ENCODE results near the gene CDON. TPM values are rescaled to one million over a fixed set of nuclear protein-coding genes. Genes with fewer than 3 reads are reported as not detected.
A peak's percentile ranks its signal among the peaks of the same experiment; 100 is the strongest.

The CDON gene
- polyA plus RNA-seq, 1 of the 3 experiments (the other 2 are of a cell fraction), result 3.7 TPM

DNA sequence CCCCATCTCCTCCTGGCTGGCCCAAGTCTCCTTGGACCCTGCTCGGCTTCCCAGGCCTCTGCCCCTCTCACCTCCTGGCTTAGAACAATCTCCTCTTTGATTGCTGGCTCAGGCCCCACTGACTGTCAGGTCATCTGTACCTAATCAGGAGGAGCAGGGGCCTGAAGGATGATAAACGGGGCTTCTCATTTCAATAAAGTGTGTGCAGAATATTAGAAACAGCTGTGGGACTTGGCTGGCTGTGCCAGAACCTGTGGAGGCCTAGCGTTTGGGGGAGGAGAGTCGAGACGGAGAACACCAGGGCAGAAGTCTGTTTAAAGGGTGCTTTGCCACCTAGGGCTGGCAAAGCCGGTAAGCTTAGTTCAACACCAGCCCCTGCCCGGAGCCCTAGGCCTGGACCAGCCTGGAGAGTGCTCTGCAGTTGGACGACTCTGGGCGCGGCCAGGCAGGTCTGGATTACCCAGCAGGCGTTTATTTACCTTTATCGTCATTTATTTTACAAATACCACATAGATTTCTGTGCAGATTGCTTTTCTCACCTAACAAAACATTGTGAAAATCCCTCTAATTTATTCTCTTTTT is 127.0 kb downstream of the CDON start (continued):
- TF ChIP-seq RXRA (IDR thresholded peaks at IDR 0.05; ENCODE audit: borderline replicate concordance, low read depth) (0 out of 2 replicates have a peak, but pooled peaks have one; percentile 19), JUND (IDR thresholded peaks at IDR 0.05) (peak; percentile 58; the same call in 1 of the 2 replicates), GABPA (IDR thresholded peaks at IDR 0.05; ENCODE audit: low read depth) (no peak), CHD2 (IDR thresholded peaks at IDR 0.05; ENCODE audit: low read length, partially characterized antibody) (peak; percentile 90), NFIC (IDR thresholded peaks at IDR 0.05; ENCODE audit: borderline replicate concordance) (peak; percentile 91), FOXM1 (IDR thresholded peaks at IDR 0.05; ENCODE audit: low read depth) (0 out of 2 replicates have a peak, but pooled peaks have one; percentile 42), EP300 (IDR thresholded peaks at IDR 0.05; ENCODE audit: borderline replicate concordance in 1 of 2, low read depth in 1 of 2, low read length in 1 of 2) (peak; percentile 63 to 94; a peak in 3 of 4 replicates), RCOR1 (IDR thresholded peaks at IDR 0.05; ENCODE audit: low read length) (peak; percentile 95), SIN3A (IDR thresholded peaks at IDR 0.05; ENCODE audit: borderline replicate concordance, low read depth, low read length) (peak; percentile 79; the same call in 1 of the 2 replicates), SMC3 (IDR thresholded peaks at IDR 0.05; ENCODE audit: low read depth, low read length) (no peak), TAF1 (IDR thresholded peaks at IDR 0.05; ENCODE audit: borderline replicate concordance, low read depth, low read length) (no peak), EZH2phosphoT487 (IDR thresholded peaks at IDR 0.05; ENCODE audit: borderline replicate concordance, low read depth) (no peak), TCF12 (IDR thresholded peaks at IDR 0.05) (peak; percentile 99), ZBTB33 (IDR thresholded peaks at IDR 0.05; ENCODE audit: borderline replicate concordance, low read depth) (no peak), FOXJ3 (CRISPR knock-in tag; IDR thresholded peaks at IDR 0.05) (peak; percentile 93)
- TF ChIP-seq, protein P1, sequence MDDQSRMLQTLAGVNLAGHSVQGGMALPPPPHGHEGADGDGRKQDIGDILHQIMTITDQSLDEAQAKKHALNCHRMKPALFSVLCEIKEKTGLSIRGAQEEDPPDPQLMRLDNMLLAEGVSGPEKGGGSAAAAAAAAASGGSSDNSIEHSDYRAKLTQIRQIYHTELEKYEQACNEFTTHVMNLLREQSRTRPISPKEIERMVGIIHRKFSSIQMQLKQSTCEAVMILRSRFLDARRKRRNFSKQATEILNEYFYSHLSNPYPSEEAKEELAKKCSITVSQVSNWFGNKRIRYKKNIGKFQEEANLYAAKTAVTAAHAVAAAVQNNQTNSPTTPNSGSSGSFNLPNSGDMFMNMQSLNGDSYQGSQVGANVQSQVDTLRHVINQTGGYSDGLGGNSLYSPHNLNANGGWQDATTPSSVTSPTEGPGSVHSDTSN (IDR thresholded peaks at IDR 0.05), result peak; percentile 94
- TF ChIP-seq, protein P2, sequence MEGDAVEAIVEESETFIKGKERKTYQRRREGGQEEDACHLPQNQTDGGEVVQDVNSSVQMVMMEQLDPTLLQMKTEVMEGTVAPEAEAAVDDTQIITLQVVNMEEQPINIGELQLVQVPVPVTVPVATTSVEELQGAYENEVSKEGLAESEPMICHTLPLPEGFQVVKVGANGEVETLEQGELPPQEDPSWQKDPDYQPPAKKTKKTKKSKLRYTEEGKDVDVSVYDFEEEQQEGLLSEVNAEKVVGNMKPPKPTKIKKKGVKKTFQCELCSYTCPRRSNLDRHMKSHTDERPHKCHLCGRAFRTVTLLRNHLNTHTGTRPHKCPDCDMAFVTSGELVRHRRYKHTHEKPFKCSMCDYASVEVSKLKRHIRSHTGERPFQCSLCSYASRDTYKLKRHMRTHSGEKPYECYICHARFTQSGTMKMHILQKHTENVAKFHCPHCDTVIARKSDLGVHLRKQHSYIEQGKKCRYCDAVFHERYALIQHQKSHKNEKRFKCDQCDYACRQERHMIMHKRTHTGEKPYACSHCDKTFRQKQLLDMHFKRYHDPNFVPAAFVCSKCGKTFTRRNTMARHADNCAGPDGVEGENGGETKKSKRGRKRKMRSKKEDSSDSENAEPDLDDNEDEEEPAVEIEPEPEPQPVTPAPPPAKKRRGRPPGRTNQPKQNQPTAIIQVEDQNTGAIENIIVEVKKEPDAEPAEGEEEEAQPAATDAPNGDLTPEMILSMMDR (IDR thresholded peaks at IDR 0.05), result no peak
